K562 treated with DMSO at 1 percent for 24 hours (cell line): ENCODE measurements around the gene RUNDC1. TPM values are rescaled to one million over a fixed set of nuclear protein-coding genes. Genes with fewer than 3 reads are reported as not detected.

Source experiments
- total RNA-seq: library from RNA; unstranded; fragments of 300-600 nt; gene quantifications from 2 replicates; pipeline ENCODE4 v1.2.3, GENCODE V29; 2022; ENCODE audit warnings: low read depth; ENCODE audit not compliant: insufficient read depth

RUNDC1 gene
- total RNA-seq: 17.0 and 19.9 TPM in 2 replicates

GRCh38 chr17:42980274-42980765 lies at the start of gene RUNDC1:
TSS of gene RUNDC1 (plus strand) at chr17:42980565. CDS start at chr17:42980577, 12 bp downstream.

GRCh38 chr17:42964161-42964932 lies 16.0 kb upstream of the RUNDC1 start, which contains the start of gene AARSD1:
TSS of gene AARSD1 (minus strand) at chr17:42964454. CDS start at chr17:42964440, 14 bp downstream.

GRCh38 chr17:42979511-42980273 lies 673 bp upstream of the RUNDC1 start, which contains the start of gene PTGES3L:
TSS of gene PTGES3L (minus strand) at chr17:42980080. CDS start at chr17:42980053, 27 bp downstream.

GRCh38 chr17:42997984-42998938 lies 17.9 kb downstream of the RUNDC1 start, which contains the start of gene RPL27:
TSS of gene RPL27 (plus strand) at chr17:42998419. CDS start at chr17:42998751, 332 bp downstream.

DNA sequence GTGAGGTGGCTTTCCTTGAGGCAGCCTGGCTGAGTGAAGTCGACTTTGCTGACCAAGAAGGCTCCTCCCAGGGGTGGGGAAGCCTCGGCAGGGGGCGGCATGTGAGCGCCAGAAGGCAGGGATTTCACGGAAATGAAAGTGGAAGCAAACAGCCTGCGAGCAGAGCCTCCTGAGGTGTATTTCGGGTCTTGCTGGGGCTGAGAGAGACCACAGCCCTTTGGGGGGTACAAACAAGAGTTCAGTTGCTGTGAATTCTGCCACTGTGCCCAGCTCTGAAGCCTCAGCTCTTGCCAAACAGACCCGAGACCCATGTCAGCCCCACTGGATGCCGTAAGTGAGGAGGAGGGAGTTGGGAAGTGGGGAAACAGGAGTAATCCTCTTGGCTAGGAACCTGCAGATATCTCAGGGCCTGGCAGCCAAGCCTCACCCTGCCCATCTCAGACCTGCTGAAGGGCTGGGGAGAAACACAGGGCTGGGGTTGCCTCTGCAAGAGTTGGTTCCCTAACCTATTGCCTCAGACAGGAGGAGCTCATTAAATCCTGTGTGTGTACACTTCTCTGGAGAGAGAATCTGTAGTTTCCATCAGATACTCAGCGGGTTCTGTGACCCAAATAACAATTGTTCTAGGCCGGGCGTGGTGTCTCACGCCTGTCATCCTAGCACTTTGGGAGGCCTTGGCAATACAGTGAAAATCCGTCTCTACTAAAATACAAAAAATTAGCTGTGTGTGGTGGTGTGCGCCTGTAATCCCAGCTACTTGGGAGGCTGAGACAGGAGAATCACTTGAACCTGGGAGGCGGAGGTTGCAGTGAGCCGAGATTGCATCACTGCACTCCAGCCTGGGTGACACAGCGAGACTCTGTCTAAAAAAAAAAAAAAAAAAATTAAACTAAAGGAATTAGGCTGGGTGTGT lies 26.5 kb downstream of the RUNDC1 start, which contains the start of gene IFI35:
IFI35 (plus strand) TSS at position 146 of the 913 bp plus-strand sequence; CDS start at position 310, 164 bp downstream.

DNA sequence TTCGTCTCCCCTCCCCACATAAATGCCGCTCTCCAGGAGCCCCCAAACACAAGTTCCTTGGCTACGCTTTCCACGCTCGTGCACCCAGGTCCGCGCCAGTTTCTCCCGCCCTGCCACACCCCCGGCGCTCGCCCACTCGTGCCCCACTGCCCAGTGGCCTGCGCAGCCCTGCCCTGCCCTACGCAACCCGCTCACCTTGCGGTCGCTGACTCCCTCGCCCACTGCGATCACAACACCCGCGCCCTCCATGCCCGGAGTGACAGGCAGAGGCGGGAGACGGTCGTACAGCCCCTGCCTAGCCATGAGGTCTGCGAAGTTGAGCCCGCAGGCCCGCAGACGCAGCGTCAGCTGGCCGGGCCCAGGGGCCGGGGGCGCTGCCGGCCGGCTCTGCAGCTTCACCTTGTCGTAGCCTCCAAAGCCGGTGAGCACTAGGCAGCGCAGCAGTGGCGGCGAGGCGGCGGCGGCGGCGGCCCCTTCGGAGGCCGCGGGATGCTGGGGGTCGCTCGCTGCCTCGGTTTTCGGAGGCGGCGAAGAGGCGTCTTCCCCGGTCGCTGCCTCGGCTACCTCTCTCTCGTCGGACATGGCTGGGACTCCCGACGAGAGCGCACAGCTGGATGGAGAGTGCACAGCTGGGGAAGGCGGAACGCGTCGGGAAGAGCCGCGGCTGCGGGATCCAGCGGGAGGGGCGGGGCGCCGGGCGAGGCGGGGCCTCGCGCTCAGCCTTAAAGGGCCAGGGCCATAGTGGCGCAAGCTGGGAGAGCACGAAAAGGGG lies 41.6 kb downstream of the RUNDC1 start, which contains the start of gene VAT1:
VAT1 (minus strand) TSS at position 645 of the 772 bp plus-strand sequence; CDS start at position 582, 63 bp downstream.

DNA sequence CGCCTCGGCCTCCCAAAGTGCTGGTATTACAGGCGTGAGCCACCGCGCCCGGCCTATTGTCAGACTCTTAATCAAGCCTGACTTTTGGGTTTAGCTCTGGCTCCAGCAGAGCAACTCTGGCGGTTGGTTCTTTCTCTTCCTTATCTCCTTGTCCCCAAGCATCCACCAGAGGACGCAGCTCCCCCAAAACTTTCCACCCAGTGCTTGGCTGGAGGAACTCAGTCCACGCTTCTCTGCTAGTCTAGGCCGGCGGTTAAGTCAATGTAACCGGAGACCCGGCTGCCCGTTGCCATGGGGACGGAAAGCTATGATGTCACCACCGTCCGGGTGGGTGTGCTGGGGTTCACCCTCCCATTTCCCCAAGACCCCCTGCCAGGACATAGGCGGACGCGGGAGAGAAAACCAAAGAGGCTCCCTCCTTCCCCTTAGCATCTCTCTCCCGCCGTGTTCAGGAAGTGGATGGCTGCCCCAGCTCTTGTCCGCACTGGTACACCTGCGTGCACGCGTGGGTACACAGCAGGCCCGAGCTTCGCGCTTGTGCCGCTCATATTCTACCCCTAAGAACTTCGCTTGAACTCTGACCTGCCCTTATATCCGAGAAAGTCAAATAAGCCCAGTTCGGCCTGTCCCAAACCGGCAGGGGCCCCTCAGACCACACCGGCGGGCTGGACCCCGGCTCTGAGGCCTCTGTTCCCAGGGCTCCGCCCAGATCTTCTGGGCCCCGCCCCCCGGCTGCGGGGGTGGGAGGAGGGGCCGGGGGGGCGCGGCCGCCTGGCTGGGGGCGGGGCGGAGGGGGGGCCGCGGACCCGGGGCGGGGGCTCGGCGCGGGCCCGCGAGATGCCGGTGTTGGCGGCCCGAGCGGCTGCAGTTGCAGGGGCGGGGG lies 44.3 kb downstream of the RUNDC1 start, which contains the start of gene RND2:
RND2 (plus strand) TSS at position 825 of the 883 bp plus-strand sequence. CDS start 117 bp downstream, outside the sequence.

Other genes starting within 250 kb of the RUNDC1 start
- gene EZH1, start 235.5 kb upstream of the RUNDC1 start, total RNA-seq: 16.8 and 17.2 TPM in 2 replicates
- not detected in 2 replicates for gene RAMP2, start 219.3 kb upstream of the RUNDC1 start, total RNA-seq
- 155 and 161 TPM in 2 replicates for gene VPS25, start 207.1 kb upstream of the RUNDC1 start, total RNA-seq
- 6.2 and 6.8 TPM in 2 replicates for gene WNK4, start 200.0 kb upstream of the RUNDC1 start, total RNA-seq
- gene COA3, start 181.9 kb upstream of the RUNDC1 start, total RNA-seq: 66.2 and 80.9 TPM in 2 replicates
- 0.37 and 0.80 TPM in 2 replicates for gene CNTD1, start 181.7 kb upstream of the RUNDC1 start, total RNA-seq
- 39.2 and 41.3 TPM in 2 replicates for gene BECN1, start 156.3 kb upstream of the RUNDC1 start, total RNA-seq
- 115 and 117 TPM in 2 replicates for gene PSME3, start 147.2 kb upstream of the RUNDC1 start, total RNA-seq
- gene AOC2, start 136.0 kb upstream of the RUNDC1 start, total RNA-seq: 2.2 and 2.9 TPM in 2 replicates
- 1.7 and 2.0 TPM in 2 replicates for gene AOC3, start 129.4 kb upstream of the RUNDC1 start, total RNA-seq
- not detected in 2 replicates for gene G6PC1, start 79.8 kb upstream of the RUNDC1 start, total RNA-seq
- 23.9 and 24.7 TPM in 2 replicates for gene AARSD1, start 16.1 kb upstream of the RUNDC1 start, total RNA-seq
- gene PTGES3L, start 485 bp upstream of the RUNDC1 start, total RNA-seq: 0.73 and 1.0 TPM in 2 replicates
- gene RPL27, start 17.9 kb downstream of the RUNDC1 start, total RNA-seq: 4,273 and 4,634 TPM in 2 replicates
- gene IFI35, start 26.2 kb downstream of the RUNDC1 start, total RNA-seq: 75.5 and 79.6 TPM in 2 replicates
- 429 and 434 TPM in 2 replicates for gene VAT1, start 41.8 kb downstream of the RUNDC1 start, total RNA-seq
- gene RND2, start 44.7 kb downstream of the RUNDC1 start, total RNA-seq: 4.0 and 5.1 TPM in 2 replicates
- 52.4 and 56.6 TPM in 2 replicates for gene BRCA1, start 144.8 kb downstream of the RUNDC1 start, total RNA-seq
- gene NBR1, start 190.6 kb downstream of the RUNDC1 start, total RNA-seq: 51.0 and 56.7 TPM in 2 replicates
- gene TMEM106A, start 231.3 kb downstream of the RUNDC1 start, total RNA-seq: 0.07 and 0.19 TPM in 2 replicates
- not detected in 2 replicates for gene CCDC200, start 248.1 kb downstream of the RUNDC1 start, total RNA-seq